ENCODE data around the gene BRWD1. TPM values are rescaled to one million over a fixed set of nuclear protein-coding genes. Genes with fewer than 3 reads are reported as not detected.

BRWD1 gene
- total RNA-seq, 3 donors from 2014 or later: 65.4 to 128 (median 105) TPM

- no peaks in the 10 kb centered on the region for H3K9me3 ChIP-seq
- TF ChIP-seq POLR2A (IDR thresholded peaks at IDR 0.05) (no peak), POLR2AphosphoS5 (IDR thresholded peaks at IDR 0.05) (no peak)
- TF ChIP-seq, protein P1, sequence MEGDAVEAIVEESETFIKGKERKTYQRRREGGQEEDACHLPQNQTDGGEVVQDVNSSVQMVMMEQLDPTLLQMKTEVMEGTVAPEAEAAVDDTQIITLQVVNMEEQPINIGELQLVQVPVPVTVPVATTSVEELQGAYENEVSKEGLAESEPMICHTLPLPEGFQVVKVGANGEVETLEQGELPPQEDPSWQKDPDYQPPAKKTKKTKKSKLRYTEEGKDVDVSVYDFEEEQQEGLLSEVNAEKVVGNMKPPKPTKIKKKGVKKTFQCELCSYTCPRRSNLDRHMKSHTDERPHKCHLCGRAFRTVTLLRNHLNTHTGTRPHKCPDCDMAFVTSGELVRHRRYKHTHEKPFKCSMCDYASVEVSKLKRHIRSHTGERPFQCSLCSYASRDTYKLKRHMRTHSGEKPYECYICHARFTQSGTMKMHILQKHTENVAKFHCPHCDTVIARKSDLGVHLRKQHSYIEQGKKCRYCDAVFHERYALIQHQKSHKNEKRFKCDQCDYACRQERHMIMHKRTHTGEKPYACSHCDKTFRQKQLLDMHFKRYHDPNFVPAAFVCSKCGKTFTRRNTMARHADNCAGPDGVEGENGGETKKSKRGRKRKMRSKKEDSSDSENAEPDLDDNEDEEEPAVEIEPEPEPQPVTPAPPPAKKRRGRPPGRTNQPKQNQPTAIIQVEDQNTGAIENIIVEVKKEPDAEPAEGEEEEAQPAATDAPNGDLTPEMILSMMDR (IDR thresholded peaks at IDR 0.05): no peak
- DNase-seq (ENCODE audit: low spot score in 2 of 2): no peak
- H3K4me3 ChIP-seq: no peak overlapping the region
- H3K36me3 ChIP-seq: no peaks in the 10 kb centered on the region
- intact Hi-C loops (cut with DNase I; ENCODE audit: low total_unique reads): no loop called here
- no peaks in the 10 kb centered on the region for H3K27me3 ChIP-seq
- no peak overlapping the region for H3K27ac ChIP-seq
- H3K4me1 ChIP-seq: no peaks in the 10 kb centered on the region
Observed at GRCh38 chr21:39189857-39190604, 123.4 kb downstream of the BRWD1 start.

DNA sequence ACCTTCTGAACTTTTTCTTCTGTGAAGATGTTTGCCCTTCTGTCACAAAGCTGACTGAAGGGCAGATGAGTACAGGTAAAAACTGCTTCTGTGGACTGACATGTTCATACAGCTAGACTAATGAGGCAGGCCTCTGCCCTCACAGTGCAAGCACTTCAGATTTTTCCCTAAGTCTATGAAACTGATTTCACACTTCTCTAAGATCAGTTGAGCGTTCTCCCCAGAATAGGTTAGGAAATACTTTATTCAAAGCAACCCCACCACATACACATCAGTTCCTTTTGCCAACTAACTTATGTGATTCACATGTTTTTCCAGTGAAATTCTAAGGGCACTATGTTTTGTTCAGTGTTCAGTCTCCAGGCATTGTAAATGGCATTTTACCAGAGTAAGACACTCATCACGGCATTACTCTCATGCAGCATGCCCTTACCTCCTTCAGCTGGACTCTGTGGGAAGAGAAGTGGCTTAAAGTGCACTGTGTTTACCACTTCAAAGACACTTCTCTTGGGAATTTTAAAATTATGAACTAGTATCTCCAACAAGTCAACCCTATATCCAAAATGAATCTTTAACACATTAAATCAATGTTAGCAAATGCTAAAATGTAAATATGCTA, 124.8 kb downstream of the BRWD1 start:
- Histone ChIP-seq H3K9me3 (no peaks in the 10 kb centered on the region), H3K4me3 (no peak overlapping the region), H3K36me3 (no peaks in the 10 kb centered on the region), H3K27ac (no peak overlapping the region), H3K27me3 (no peaks in the 10 kb centered on the region), H3K4me1 (no peaks in the 10 kb centered on the region)
- TF ChIP-seq, protein P1 (IDR thresholded peaks at IDR 0.05): no peak
- TF ChIP-seq POLR2AphosphoS5 (IDR thresholded peaks at IDR 0.05) (no peak), POLR2A (IDR thresholded peaks at IDR 0.05) (no peak)
- no peak for DNase-seq (ENCODE audit: low spot score in 2 of 2)
- intact Hi-C loops (cut with DNase I; ENCODE audit: low total_unique reads): no loop called here

DNA sequence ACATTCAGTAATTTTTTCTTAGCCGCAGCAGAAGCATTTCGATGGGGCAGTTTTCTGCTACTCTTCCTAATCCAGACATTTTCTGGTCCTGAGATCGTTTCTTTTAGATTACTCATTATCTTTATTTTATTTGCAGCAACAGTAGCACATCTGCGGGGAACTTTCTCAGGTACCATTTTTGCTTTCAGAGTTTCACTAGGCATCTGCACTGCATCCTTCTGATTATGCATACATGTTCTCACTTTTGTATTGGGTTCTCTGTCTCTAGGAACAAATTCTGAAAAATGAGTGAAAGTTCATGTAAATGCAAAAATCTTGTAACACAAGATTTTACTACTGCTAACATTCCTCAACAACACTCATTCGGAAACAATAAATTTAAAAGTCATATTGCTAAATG, 126.3 kb downstream of the BRWD1 start:
- Histone ChIP-seq H3K27me3 (no peaks in the 10 kb centered on the region), H3K4me1 (peaks cover 0 to 2% of the 10 kb centered on the region in 2 donors), H3K27ac (no peak overlapping the region), H3K9me3 (no peaks in the 10 kb centered on the region), H3K4me3 (no peak overlapping the region), H3K36me3 (no peaks in the 10 kb centered on the region)
- TF ChIP-seq POLR2A (IDR thresholded peaks at IDR 0.05) (no peak), POLR2AphosphoS5 (IDR thresholded peaks at IDR 0.05) (no peak)
- TF ChIP-seq, protein P1 (IDR thresholded peaks at IDR 0.05): no peak
- intact Hi-C loops (cut with DNase I; ENCODE audit: low total_unique reads): no loop called here
- no peak for DNase-seq (ENCODE audit: low spot score in 2 of 2)

- no peaks in the 10 kb centered on the region for H3K36me3 ChIP-seq
- intact Hi-C loops (cut with DNase I; ENCODE audit: low total_unique reads): no loop called here
Observed at GRCh38 chr21:39186676-39187075, 126.8 kb downstream of the BRWD1 start.

More at GRCh38 chr21:39186676-39187075, 126.8 kb downstream of the BRWD1 start:
- no peak for DNase-seq (ENCODE audit: low spot score in 2 of 2)
- H3K4me1 ChIP-seq: peaks cover 0 to 5% of the 10 kb centered on the region in 2 donors
- no peak overlapping the region for H3K4me3 ChIP-seq
- TF ChIP-seq, protein P1 (IDR thresholded peaks at IDR 0.05): no peak
- no peak for TF ChIP-seq POLR2AphosphoS5 (IDR thresholded peaks at IDR 0.05)
- no peak for TF ChIP-seq POLR2A (IDR thresholded peaks at IDR 0.05)
- H3K27me3 ChIP-seq: no peaks in the 10 kb centered on the region
- no peaks in the 10 kb centered on the region for H3K9me3 ChIP-seq
- H3K27ac ChIP-seq: peak overlapping the region in 1 of 2 donors; percentile 2
